Breast epithelium (tissue), 4 donors: ENCODE data around the gene LTF. TPM values are rescaled to one million over a fixed set of nuclear protein-coding genes. Genes with fewer than 3 reads are reported as not detected.
A peak's percentile ranks its signal among the peaks of the same experiment; 100 is the strongest.

Experiments
- DNase-seq, 2 donors: peaks; one replicate each; pipeline ENCODE4 v3.0.0-alpha.2; 2019; ENCODE audit warnings: low spot score in 2 of 2
- H3K27ac ChIP-seq, 2 donors: fragments of 200-600 bp; sonication (generic) in 1 of 2; one replicate each; pipeline ENCODE4 v1.5.1; 2016 to 2019; ENCODE audit warnings: mild to moderate bottlenecking in 1 of 2
- H3K27me3 ChIP-seq, 2 donors: fragments of 200-600 bp; sonication (generic) in 1 of 2; one replicate each; pipeline versions ENCODE4 v1.5.1 to v1.6.0; 2017 to 2019; ENCODE audit warnings: control low read depth in 1 of 2, mild to moderate bottlenecking in 1 of 2
- H3K36me3 ChIP-seq: fragments of 200-600 bp; one replicate; pipeline ENCODE4 v1.5.1; 2019
- H3K4me1 ChIP-seq, 2 donors: fragments of 200-600 bp; sonication (generic); one replicate each; pipeline ENCODE4 v1.5.1; 2016 to 2019; ENCODE audit warnings: control low read depth in 1 of 2
- H3K4me3 ChIP-seq, 3 donors: fragments of 200-600 bp; sonication (generic); 1 replicate in 2 of 3; 2 replicates in 1 of 3; pipeline ENCODE4 v1.5.1; 2016 to 2019; ENCODE audit warnings: mild to moderate bottlenecking in 3 of 3, moderate library complexity in 2 of 3
- H3K9me3 ChIP-seq, 2 donors: fragments of 200-600 bp; sonication (generic) in 1 of 2; one replicate each; pipeline ENCODE4 v1.5.1; 2016 to 2019; ENCODE audit warnings: control low read depth in 1 of 2
- CTCF ChIP-seq, 3 donors: fragments of 450-650 bp; IDR thresholded peaks; one replicate each; pipeline ENCODE4 v1.5.1; 2016 to 2017; ENCODE audit warnings: antibody characterized with exemption in 3 of 3, mild to moderate bottlenecking in 3 of 3, moderate library complexity in 3 of 3
- POLR2A ChIP-seq: fragments of 450-650 bp; IDR thresholded peaks from one replicate; pipeline ENCODE4 v1.6.1; 2016; ENCODE audit warnings: antibody characterized with exemption, mild to moderate bottlenecking, moderate library complexity
- POLR2AphosphoS5 ChIP-seq, 3 donors: sonication (generic); formaldehyde crosslinking; IDR thresholded peaks; one replicate each; pipeline ENCODE4 v1.6.1; 2017; ENCODE audit warnings: antibody characterized with exemption in 3 of 3
- intact Hi-C: fragments of 100-400 bp; cut with DNase I; formaldehyde crosslinking; loops from one replicate; pipeline ENCODE4 v1.15.1; 2023; ENCODE audit warnings: low total_unique reads
- total RNA-seq, 3 donors: library from RNA; depleted of rRNA; stranded (reverse); fragments of >200 nt; gene quantifications; one replicate each; pipeline ENCODE4 v1.1.0, GENCODE V29; 2016

Gene LTF
- total RNA-seq, 3 donors from 2014 or later, result 78.7 to 282 (median 190) TPM

GRCh38 chr3:46477145-46477544 lies 12.4 kb upstream of the LTF start:
- Histone ChIP-seq H3K4me1 (no peaks in the 10 kb centered on the region), H3K27ac (no peak overlapping the region), H3K4me3 (no peak overlapping the region), H3K27me3 (no peaks in the 10 kb centered on the region), H3K36me3 (no peaks in the 10 kb centered on the region), H3K9me3 (no peaks in the 10 kb centered on the region)
- no peak for DNase-seq
- no peak for TF ChIP-seq POLR2AphosphoS5 (IDR thresholded peaks at IDR 0.05)
- no peak for TF ChIP-seq CTCF (IDR thresholded peaks at IDR 0.05)
- no peak for TF ChIP-seq POLR2A
- intact Hi-C loops, result no loop called here

- Histone ChIP-seq H3K4me3 (no peak overlapping the region), H3K36me3 (no peaks in the 10 kb centered on the region), H3K9me3 (no peaks in the 10 kb centered on the region), H3K4me1 (no peaks in the 10 kb centered on the region), H3K27ac (no peak overlapping the region), H3K27me3 (no peaks in the 10 kb centered on the region)
- no peak for TF ChIP-seq POLR2A
- intact Hi-C loops, result no loop called here
- DNase-seq, result peak in 1 of 2 donors; percentile 9
These were observed 8.0 kb upstream of the LTF start for GRCh38 chr3:46472736-46473135.

- TF ChIP-seq POLR2A, result no peak
- no peak for TF ChIP-seq CTCF (IDR thresholded peaks at IDR 0.05)
- TF ChIP-seq POLR2AphosphoS5 (IDR thresholded peaks at IDR 0.05), result no peak
- DNase-seq, result no peak
- intact Hi-C loops, result no loop called here
- Histone ChIP-seq H3K4me1 (no peaks in the 10 kb centered on the region), H3K27ac (no peak overlapping the region), H3K27me3 (no peaks in the 10 kb centered on the region), H3K9me3 (no peaks in the 10 kb centered on the region), H3K4me3 (no peak overlapping the region), H3K36me3 (no peaks in the 10 kb centered on the region)
These were observed 6.7 kb upstream of the LTF start for GRCh38 chr3:46471371-46471914.

GRCh38 chr3:46470831-46471230 lies 6.1 kb upstream of the LTF start:
- intact Hi-C loops, result no loop called here
- H3K27ac ChIP-seq, result peak overlapping the region in 1 of 2 donors; percentile 32
- H3K4me3 ChIP-seq, result no peak overlapping the region
- H3K4me1 ChIP-seq, result no peaks in the 10 kb centered on the region
- H3K36me3 ChIP-seq, result no peaks in the 10 kb centered on the region
- TF ChIP-seq POLR2A, result no peak
- no peak for TF ChIP-seq CTCF (IDR thresholded peaks at IDR 0.05)
- no peak for TF ChIP-seq POLR2AphosphoS5 (IDR thresholded peaks at IDR 0.05)
- H3K9me3 ChIP-seq, result no peaks in the 10 kb centered on the region
- DNase-seq, result no peak
- no peaks in the 10 kb centered on the region for H3K27me3 ChIP-seq

GRCh38 chr3:46469680-46470357 lies 5.1 kb upstream of the LTF start:
- no peaks in the 10 kb centered on the region for H3K27me3 ChIP-seq
- intact Hi-C loops, result no loop called here
- no peaks in the 10 kb centered on the region for H3K4me1 ChIP-seq
- no peaks in the 10 kb centered on the region for H3K36me3 ChIP-seq
- H3K9me3 ChIP-seq, result no peaks in the 10 kb centered on the region
- DNase-seq, result peak in 1 of 2 donors; percentile 45
- H3K4me3 ChIP-seq, result no peak overlapping the region
- no peak for TF ChIP-seq POLR2A
- TF ChIP-seq CTCF (IDR thresholded peaks at IDR 0.05), result no peak
- TF ChIP-seq POLR2AphosphoS5 (IDR thresholded peaks at IDR 0.05), result no peak
- peak overlapping the region; percentile 38 to 69 for H3K27ac ChIP-seq
